Right lobe of liver (tissue), 4 donors: Measurements from ENCODE around the gene CCDC88C.

Experiments used
- POLR2A ChIP-seq: fragments of 450-650 bp; IDR thresholded peaks from one replicate; pipeline ENCODE4 v1.6.1; 2017; ENCODE audit warnings: antibody characterized with exemption, mild to moderate bottlenecking
- TF ChIP-seq, protein P1 (sequence below), 4 donors: fragments of 200-600 bp in 3 of 4; fragments of 450-650 bp in 1 of 4; IDR thresholded peaks; one replicate each; pipeline versions ENCODE4 v1.5.1 to v1.8.0; 2016 to 2022; ENCODE audit warnings: antibody characterized with exemption in 4 of 4, mild to moderate bottlenecking in 2 of 4
- donor health status: DM: no; HTN: no; CAD: no.
- donor health status: DM: no; HTN: no; CAD: no.
- donor health status: DM: no; HTN: yes; CAD: no.

DNA sequence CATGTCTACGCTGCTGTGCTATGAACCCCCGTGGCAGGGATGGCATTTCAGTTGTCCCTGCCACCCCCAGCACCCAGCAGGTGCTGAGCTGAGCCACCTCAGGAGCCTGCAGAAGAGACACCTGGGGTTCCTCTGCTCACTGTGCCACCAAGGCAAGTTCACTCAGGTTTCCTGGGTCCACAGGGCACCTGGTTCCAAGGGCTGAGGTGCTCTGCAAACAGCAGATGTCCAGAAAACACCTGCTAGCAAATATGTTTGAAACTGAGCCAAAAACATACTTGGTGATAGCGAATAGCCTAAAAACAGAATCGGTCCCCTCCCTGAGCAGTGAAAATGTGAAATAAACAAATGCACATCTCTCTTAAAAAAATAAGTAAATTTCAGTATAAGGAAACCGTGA, 137.5 kb downstream of the CCDC88C start:
- no peak for TF ChIP-seq POLR2A
- TF ChIP-seq, protein P1, sequence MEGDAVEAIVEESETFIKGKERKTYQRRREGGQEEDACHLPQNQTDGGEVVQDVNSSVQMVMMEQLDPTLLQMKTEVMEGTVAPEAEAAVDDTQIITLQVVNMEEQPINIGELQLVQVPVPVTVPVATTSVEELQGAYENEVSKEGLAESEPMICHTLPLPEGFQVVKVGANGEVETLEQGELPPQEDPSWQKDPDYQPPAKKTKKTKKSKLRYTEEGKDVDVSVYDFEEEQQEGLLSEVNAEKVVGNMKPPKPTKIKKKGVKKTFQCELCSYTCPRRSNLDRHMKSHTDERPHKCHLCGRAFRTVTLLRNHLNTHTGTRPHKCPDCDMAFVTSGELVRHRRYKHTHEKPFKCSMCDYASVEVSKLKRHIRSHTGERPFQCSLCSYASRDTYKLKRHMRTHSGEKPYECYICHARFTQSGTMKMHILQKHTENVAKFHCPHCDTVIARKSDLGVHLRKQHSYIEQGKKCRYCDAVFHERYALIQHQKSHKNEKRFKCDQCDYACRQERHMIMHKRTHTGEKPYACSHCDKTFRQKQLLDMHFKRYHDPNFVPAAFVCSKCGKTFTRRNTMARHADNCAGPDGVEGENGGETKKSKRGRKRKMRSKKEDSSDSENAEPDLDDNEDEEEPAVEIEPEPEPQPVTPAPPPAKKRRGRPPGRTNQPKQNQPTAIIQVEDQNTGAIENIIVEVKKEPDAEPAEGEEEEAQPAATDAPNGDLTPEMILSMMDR (IDR thresholded peaks at IDR 0.05): no peak
